Fibroblast of upper back skin (primary cell): Measurements from ENCODE around the gene CNTLN.
A peak's percentile ranks its signal among the peaks of the same experiment; 100 is the strongest.
"Not testable (repeated sequence)": the region's sequence is repeated elsewhere in the genome, so short reads cannot be mapped to it uniquely, and the experiment has no call there.

Experiments
- DNase-seq: peaks from one replicate; pipeline ENCODE4 v3.0.0-alpha.2; 2013

Gene CNTLN

DNA sequence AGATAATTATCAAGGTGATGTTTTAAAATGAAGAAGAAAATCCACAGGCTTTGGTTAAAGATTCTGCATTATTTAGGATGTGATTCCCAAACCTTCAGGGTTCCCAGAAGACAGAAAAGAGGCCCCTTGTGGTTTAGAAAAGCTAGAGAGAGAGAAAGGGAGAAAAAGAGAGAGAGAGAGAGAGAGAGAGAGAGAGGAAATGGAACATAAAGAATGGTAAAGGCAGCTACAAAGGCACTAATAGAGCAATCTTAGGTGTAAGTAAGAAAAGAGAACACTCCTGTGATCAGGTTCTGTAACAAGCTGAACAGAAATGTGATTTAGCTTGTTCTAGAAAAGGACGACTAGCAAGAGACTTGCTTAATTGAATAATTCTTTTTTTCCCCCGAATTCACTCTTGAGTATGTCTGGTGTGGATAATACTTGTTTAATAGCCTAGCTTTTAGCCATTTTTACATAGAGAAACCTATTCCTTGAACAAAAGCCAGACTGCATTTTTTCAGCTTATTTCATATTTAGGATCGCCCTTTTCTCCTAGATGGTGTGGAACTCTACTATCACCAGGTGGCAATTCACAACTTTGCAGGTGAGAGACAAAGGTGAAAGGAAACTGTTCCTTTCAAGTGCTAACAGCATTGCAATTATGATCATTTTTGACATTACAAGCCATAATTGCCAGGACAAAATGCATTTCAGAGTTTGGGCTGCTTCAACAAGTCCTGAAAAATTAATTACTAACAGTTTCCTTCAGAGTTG lies 386.4 kb downstream of the CNTLN start:
- DNase-seq: no peak

DNA sequence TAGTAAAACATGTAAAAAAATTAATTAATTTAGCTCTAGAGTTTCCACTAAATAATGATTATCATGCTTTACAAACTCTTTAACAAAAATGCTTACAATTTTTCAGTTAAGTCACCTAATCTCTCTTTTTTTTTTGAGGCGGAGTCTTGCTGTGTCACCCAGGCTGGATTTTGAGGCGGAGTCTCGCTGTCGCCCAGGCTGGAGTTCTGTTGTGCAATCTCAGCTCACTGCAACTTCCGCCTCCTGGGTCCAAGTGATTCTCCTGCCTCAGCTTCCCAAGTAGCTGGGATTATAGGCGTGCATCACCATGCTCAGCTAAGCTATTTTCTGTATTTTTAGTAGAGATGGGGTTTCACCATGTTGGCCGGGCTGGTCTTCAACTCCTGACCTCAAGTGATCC lies 391.9 kb downstream of the CNTLN start:
- DNase-seq: not testable (repeated sequence)

DNA sequence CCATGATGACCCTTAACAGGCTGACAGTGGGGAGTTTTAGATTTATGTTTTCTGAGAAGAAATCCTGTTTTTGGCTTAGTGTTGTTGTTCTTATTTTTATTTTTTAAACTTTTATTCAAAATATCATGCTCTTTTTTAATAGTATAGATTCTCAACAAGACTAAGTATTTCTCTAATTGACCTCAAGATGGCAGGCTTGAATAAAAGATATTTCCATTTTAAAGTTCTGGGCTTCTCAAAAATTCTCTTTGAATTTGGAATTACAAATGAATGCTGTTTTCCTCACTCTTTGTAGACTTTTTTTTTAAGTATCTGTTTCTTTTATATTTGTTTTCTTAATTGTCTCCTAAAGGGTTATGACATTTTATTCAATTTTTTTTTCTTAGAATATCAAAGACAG lies 394.0 kb downstream of the CNTLN start:
- DNase-seq: peak; percentile 3

DNA sequence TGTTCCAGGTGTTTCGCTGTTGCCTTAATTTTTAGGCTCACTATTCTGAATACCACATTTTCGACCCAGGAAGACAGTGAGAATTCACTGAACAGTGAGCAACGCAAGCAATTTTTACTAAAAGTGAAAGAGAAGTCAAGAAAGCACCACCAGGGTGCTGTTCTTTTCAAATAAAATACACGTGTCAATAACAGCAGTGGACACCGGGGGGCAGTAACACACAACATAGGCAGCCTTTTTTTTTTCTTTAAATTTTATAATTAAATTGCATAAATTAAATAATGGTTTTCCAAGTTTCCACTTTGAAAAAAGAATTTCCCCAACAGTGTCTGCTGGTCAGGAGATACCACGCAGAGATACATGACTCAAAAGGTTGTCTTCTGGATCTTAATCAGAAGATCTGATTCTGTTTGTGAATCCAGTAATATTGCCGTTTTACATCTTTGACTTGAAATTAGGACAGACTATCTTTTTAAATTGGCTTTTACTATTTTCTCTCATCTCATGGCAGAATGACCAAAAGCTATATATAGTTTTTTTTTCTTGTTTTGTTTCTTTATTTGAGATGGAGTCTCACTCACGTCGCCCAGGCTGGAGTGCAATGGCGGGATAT lies 396.9 kb downstream of the CNTLN start:
- DNase-seq: peak; percentile 46

DNA sequence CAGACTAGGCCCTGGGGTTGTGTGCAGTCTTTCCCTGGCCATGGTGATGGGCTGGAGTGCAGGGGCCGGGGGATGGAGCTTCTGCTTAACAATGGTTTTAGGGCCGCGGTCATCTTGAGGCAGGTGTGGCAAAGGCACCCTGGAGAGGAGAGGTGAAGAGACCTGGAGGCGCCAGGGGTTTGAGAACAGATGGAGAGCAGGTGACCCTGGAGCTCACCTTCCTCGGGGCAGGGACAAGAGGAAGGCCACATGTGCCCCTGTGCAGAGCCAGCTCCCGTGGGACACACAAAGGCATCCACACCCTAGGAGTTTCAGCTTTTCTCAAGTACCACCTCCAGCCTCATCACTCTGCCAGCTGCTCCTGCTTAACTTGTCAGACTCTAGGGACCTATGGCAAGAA lies 397.6 kb downstream of the CNTLN start:
- no peak for DNase-seq

DNA sequence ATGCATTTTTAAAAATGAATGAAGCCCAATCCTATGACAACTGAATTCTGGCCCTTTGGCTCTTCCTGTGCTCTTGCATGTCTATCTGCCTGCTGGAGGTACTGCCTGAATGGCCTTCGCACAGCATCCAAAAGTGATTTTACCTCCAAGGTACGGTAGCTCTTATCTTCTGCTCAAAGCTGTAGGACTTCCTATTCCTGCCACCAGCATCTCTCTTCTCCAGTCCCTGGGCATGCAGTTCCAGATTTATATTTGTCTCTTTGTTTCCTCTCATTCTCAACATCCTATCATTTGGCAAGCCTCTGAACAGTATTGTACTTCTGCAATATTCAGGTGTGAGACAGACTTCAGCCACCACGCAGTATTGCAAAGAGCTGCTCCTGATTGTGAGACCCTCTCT lies 400.3 kb downstream of the CNTLN start:
- DNase-seq: no peak

DNA sequence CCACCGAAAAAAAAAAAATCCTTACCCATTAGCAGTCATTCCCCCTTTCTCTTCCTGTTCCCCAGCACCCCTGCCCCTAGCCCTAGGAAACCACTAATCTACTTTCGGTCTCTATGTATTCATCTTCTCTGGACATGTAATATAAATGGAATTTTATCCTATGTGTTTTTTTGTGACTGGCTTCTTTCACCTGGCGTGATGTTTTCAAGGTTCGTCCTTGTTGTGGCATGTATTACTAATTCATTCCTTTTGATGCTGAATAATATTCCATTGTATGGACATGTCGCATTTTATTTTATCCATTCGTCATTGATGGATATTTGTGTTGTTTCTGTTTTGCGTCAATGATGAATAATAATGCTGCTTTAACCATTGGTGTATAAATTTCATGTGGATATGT lies 401.2 kb downstream of the CNTLN start:
- no peak for DNase-seq

DNA sequence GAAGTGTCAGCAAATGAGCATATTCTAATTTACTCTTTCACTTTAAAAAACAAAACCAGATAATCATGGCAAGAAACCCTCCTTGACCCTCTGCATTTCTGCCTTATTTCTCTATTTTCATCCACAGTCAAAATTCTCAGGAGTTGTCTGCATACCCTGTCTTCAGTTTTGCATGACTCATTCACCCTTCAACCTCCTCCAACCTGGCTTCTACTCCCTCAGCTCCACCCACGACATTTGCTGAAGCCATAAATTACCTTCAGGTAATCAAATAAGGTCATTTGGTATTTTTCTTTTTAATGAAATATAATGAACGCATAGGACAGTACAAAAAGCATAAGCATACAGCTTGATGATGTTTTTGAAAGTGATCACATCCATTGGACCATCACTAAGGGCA lies 416.2 kb downstream of the CNTLN start:
- DNase-seq: no peak
